ENCODE results near the gene FSTL4. TPM values are rescaled to one million over a fixed set of nuclear protein-coding genes. Genes with fewer than 3 reads are reported as not detected.

FSTL4 gene
- total and polyA plus RNA-seq, 2 of the 13 experiments (the other 11 are each of a cell fraction or from before 2014, with no cell fraction given) = 2.1 to 3.0 TPM

GRCh38 chr5:133423618-133424282 is 188.6 kb downstream of the FSTL4 start (continued):
- TF ChIP-seq SOX13 (IDR thresholded peaks at IDR 0.05) = no peak
- TF ChIP-seq SOX13 (CRISPR knock-in tag; conservative IDR thresholded peaks at IDR 0.05 in 1 of 2, IDR thresholded peaks at IDR 0.05 in 1 of 2) = no peak
- peak; percentile 49; the same call in 1 of the 2 replicates for TF ChIP-seq HOXA3 (CRISPR knock-in tag; IDR thresholded peaks at IDR 0.05)
- no peak for TF ChIP-seq ZNF670 (CRISPR knock-in tag; IDR thresholded peaks at IDR 0.05; ENCODE audit: borderline replicate concordance)
- TF ChIP-seq PPARG (CRISPR knock-in tag; conservative IDR thresholded peaks at IDR 0.05) = peak; percentile 98
- no peak for TF ChIP-seq ZNF652 (CRISPR knock-in tag; IDR thresholded peaks at IDR 0.05; ENCODE audit: borderline replicate concordance, low read depth)
- TF ChIP-seq RXRB (CRISPR knock-in tag; IDR thresholded peaks at IDR 0.05; ENCODE audit: borderline replicate concordance) = peak; percentile 90
- 0 out of 2 replicates have a peak, but pooled peaks have one; percentile 25 for TF ChIP-seq ZNF629 (CRISPR knock-in tag; conservative IDR thresholded peaks at IDR 0.05)
- TF ChIP-seq GTF3A (CRISPR knock-in tag; conservative IDR thresholded peaks at IDR 0.05) = 0 out of 2 replicates have a peak, but pooled peaks have one; percentile 37
- no peak for TF ChIP-seq KMT2B (CRISPR knock-in tag; IDR thresholded peaks at IDR 0.05)
- TF ChIP-seq, protein P1, sequence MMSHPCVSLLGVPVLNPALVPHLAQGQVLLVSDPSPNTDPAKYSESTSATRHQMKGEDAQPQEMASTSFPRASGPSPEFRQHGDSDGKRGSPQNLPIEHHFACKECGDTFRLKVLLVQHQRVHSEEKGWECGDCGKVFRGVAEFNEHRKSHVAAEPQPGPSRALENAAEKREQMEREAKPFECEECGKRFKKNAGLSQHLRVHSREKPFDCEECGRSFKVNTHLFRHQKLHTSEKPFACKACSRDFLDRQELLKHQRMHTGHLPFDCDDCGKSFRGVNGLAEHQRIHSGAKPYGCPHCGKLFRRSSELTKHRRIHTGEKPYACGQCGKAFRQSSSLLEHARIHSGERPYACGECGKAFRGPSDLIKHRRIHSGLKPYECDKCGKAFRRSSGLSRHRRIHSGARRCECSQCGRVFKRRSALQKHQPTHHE (CRISPR knock-in tag; IDR thresholded peaks at IDR 0.05; ENCODE audit: borderline replicate concordance) = no peak
- TF ChIP-seq FOXK1 (CRISPR knock-in tag; IDR thresholded peaks at IDR 0.05; ENCODE audit: borderline replicate concordance, low read depth) = no peak
- TF ChIP-seq ZNF761 (CRISPR knock-in tag; conservative IDR thresholded peaks at IDR 0.05) = no peak
- peak; percentile 74; the same call in 1 of the 2 replicates for TF ChIP-seq SRY (CRISPR knock-in tag; IDR thresholded peaks at IDR 0.05)
- TF ChIP-seq ZBTB1 (CRISPR knock-in tag; IDR thresholded peaks at IDR 0.05; ENCODE audit: borderline replicate concordance) = no peak
- TF ChIP-seq NR2F6 (IDR thresholded peaks at IDR 0.05) = peak; percentile 98
- TF ChIP-seq NR2F6 (CRISPR knock-in tag; IDR thresholded peaks at IDR 0.05) = peak; percentile 99
- TF ChIP-seq ZNF350 (CRISPR knock-in tag; IDR thresholded peaks at IDR 0.05; ENCODE audit: borderline replicate concordance, low read depth) = 0 out of 2 replicates have a peak, but pooled peaks have one; percentile 10
- peak; percentile 38; the same call in 1 of the 2 replicates for TF ChIP-seq NR2F2 (IDR thresholded peaks at IDR 0.05; ENCODE audit: borderline replicate concordance, low read depth)
- TF ChIP-seq ZNF674 (CRISPR knock-in tag; IDR thresholded peaks at IDR 0.05; ENCODE audit: low read depth) = no peak
- no peak for TF ChIP-seq PHF8 (CRISPR knock-in tag; IDR thresholded peaks at IDR 0.05)
- TF ChIP-seq KAT8 (CRISPR knock-in tag; IDR thresholded peaks at IDR 0.05) = no peak
- 0 out of 2 replicates have a peak, but pooled peaks have one; percentile 48 for TF ChIP-seq ZNF329 (CRISPR knock-in tag; IDR thresholded peaks at IDR 0.05; ENCODE audit: low read depth)
- TF ChIP-seq ZNF280B (CRISPR knock-in tag; IDR thresholded peaks at IDR 0.05; ENCODE audit: borderline replicate concordance) = peak; percentile 90
- 0 out of 2 replicates have a peak, but pooled peaks have one; percentile 24 for TF ChIP-seq ZNF557 (CRISPR knock-in tag; IDR thresholded peaks at IDR 0.05)
- TF ChIP-seq, protein P2, sequence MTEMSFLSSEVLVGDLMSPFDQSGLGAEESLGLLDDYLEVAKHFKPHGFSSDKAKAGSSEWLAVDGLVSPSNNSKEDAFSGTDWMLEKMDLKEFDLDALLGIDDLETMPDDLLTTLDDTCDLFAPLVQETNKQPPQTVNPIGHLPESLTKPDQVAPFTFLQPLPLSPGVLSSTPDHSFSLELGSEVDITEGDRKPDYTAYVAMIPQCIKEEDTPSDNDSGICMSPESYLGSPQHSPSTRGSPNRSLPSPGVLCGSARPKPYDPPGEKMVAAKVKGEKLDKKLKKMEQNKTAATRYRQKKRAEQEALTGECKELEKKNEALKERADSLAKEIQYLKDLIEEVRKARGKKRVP (CRISPR knock-in tag; IDR thresholded peaks at IDR 0.05) = no peak
- TF ChIP-seq POGZ (CRISPR knock-in tag; IDR thresholded peaks at IDR 0.05) = peak; percentile 30; the same call in 1 of the 2 replicates

All from HepG2 (cell line).